GM19468 (cell line): ENCODE measurements around the gene ASPM.
"Not testable (repeated sequence)": the region's sequence is repeated elsewhere in the genome, so short reads cannot be mapped to it uniquely, and the experiment has no call there.

ENCODE experiments used
- ATAC-seq: cut with Tn5 transposase; IDR thresholded peaks from one replicate; pipeline ENCODE4 v1.9.1; 2021; ENCODE audit warnings: mild to moderate bottlenecking, moderate library complexity, moderate number of reproducible peaks; ENCODE audit not compliant: unreplicated experiment; ENCODE audit errors: extremely low read depth

Gene ASPM

GRCh38 chr1:197144570-197145325 is 1.7 kb downstream of the ASPM start:
- ATAC-seq: no peak

- no peak for ATAC-seq
Observed at GRCh38 chr1:197143276-197143675, 3.2 kb downstream of the ASPM start.

- no peak for ATAC-seq
Observed at GRCh38 chr1:197141575-197141974, 4.9 kb downstream of the ASPM start.

GRCh38 chr1:197140121-197140520 is 6.3 kb downstream of the ASPM start:
- no peak for ATAC-seq

GRCh38 chr1:197139169-197139568 is 7.3 kb downstream of the ASPM start:
- no peak for ATAC-seq

- ATAC-seq: no peak
Observed at GRCh38 chr1:197137322-197137721, 9.1 kb downstream of the ASPM start.

- ATAC-seq: no peak
Observed at GRCh38 chr1:197130677-197131304, 15.7 kb downstream of the ASPM start.

- ATAC-seq: no peak
Observed at GRCh38 chr1:197129698-197130097, 16.8 kb downstream of the ASPM start.

GRCh38 chr1:197127246-197127912 is 19.1 kb downstream of the ASPM start:
- ATAC-seq: no peak

GRCh38 chr1:197126691-197127090 is 19.8 kb downstream of the ASPM start:
- no peak for ATAC-seq

- no peak for ATAC-seq
Observed at GRCh38 chr1:197124376-197124775, 22.1 kb downstream of the ASPM start.

GRCh38 chr1:197116156-197116555 is 30.3 kb downstream of the ASPM start:
- no peak for ATAC-seq

GRCh38 chr1:197106869-197107268 is 39.6 kb downstream of the ASPM start:
- ATAC-seq: no peak

- no peak for ATAC-seq
Observed at GRCh38 chr1:197103300-197103699, 43.2 kb downstream of the ASPM start.

GRCh38 chr1:197101978-197102377 is 44.5 kb downstream of the ASPM start:
- ATAC-seq: no peak

GRCh38 chr1:197100677-197101076 is 45.8 kb downstream of the ASPM start:
- ATAC-seq: no peak

- ATAC-seq: no peak
Observed at GRCh38 chr1:197099444-197099843, 47.0 kb downstream of the ASPM start.

GRCh38 chr1:197096971-197097370 is 49.5 kb downstream of the ASPM start:
- ATAC-seq: not testable (repeated sequence)

GRCh38 chr1:197096137-197096536 is 50.3 kb downstream of the ASPM start:
- no peak for ATAC-seq

- ATAC-seq: no peak
Observed at GRCh38 chr1:197093226-197093885, 53.1 kb downstream of the ASPM start.

- ATAC-seq: no peak
Observed at GRCh38 chr1:197092491-197093023, 53.9 kb downstream of the ASPM start.
